HEK293T (cell line): ENCODE results near the gene PARP4.

Experiments used
- ARNT ChIP-seq: fragments of 450-650 bp; IDR thresholded peaks from 2 replicates; pipeline ENCODE4 v1.6.1; 2017; ENCODE audit warnings: mild to moderate bottlenecking
- BHLHE40 ChIP-seq: fragments of 450-650 bp; IDR thresholded peaks from 2 replicates; pipeline ENCODE4 v1.6.1; 2016; ENCODE audit warnings: mild to moderate bottlenecking, moderate library complexity, borderline replicate concordance
- ELF4 ChIP-seq: fragments of 450-650 bp; IDR thresholded peaks from 2 replicates; pipeline ENCODE4 v1.6.1; 2017; ENCODE audit warnings: antibody characterized with exemption
- FOXA1 ChIP-seq: fragments of 450-650 bp; IDR thresholded peaks from 2 replicates; pipeline ENCODE4 v1.6.1; 2016; ENCODE audit warnings: mild to moderate bottlenecking
- FOXK2 ChIP-seq: fragments of 450-650 bp; IDR thresholded peaks from 2 replicates; pipeline ENCODE4 v1.6.1; 2016; ENCODE audit warnings: mild to moderate bottlenecking
- FOXM1 ChIP-seq: fragments of 450-650 bp; IDR thresholded peaks from 2 replicates; pipeline ENCODE4 v1.6.1; 2017; ENCODE audit warnings: mild to moderate bottlenecking, borderline replicate concordance
- HDGF ChIP-seq: fragments of 450-650 bp; IDR thresholded peaks from 2 replicates; pipeline ENCODE4 v1.6.1; 2017; ENCODE audit warnings: antibody characterized with exemption, borderline replicate concordance
- LEF1 ChIP-seq: fragments of 450-650 bp; IDR thresholded peaks from 2 replicates; pipeline ENCODE4 v1.6.1; 2017; ENCODE audit warnings: mild to moderate bottlenecking, borderline replicate concordance
- NFRKB ChIP-seq: fragments of 450-650 bp; IDR thresholded peaks from 2 replicates; pipeline ENCODE4 v1.6.1; 2016; ENCODE audit warnings: mild to moderate bottlenecking, moderate library complexity
- SP1 ChIP-seq: fragments of 450-650 bp; IDR thresholded peaks from 2 replicates; pipeline ENCODE4 v1.6.1; 2017
- SUZ12 ChIP-seq: fragments of 450-650 bp; IDR thresholded peaks from 2 replicates; pipeline ENCODE4 v1.6.1; 2016; ENCODE audit warnings: mild to moderate bottlenecking
- TF ChIP-seq, protein P1 (sequence below): fragments of 450-650 bp; IDR thresholded peaks from 2 replicates; pipeline ENCODE4 v1.6.1; 2016

DNA sequence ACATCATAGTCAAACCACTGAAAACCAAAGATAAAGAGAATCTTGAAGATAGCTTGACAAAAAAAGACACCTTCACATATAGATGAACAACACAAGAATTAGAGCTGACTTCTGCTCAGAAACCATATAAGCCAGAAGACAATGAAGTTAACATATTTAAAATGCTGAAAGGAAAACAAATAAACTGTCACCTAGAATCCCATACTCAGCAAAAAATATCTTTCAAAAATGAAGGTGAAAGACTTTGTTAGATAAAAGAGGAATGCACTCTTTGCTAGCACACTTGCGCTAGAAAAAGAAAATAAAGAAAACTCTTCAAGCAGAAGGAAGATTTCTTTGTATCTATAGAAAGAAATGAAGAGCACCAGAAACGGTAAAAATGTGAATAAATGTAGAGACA lies 49.5 kb downstream of the PARP4 start:
- no peak for TF ChIP-seq ARNT
- TF ChIP-seq BHLHE40, result no peak
- no peak for TF ChIP-seq NFRKB
- no peak for TF ChIP-seq HDGF
- TF ChIP-seq FOXK2, result no peak
- TF ChIP-seq SUZ12, result no peak
- TF ChIP-seq, protein P1, sequence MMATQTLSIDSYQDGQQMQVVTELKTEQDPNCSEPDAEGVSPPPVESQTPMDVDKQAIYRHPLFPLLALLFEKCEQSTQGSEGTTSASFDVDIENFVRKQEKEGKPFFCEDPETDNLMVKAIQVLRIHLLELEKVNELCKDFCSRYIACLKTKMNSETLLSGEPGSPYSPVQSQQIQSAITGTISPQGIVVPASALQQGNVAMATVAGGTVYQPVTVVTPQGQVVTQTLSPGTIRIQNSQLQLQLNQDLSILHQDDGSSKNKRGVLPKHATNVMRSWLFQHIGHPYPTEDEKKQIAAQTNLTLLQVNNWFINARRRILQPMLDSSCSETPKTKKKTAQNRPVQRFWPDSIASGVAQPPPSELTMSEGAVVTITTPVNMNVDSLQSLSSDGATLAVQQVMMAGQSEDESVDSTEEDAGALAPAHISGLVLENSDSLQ, result no peak
- no peak for TF ChIP-seq SP1
- TF ChIP-seq FOXM1, result no peak
- TF ChIP-seq LEF1, result no peak
- TF ChIP-seq FOXA1, result no peak
- no peak for TF ChIP-seq ELF4
